Embryonic facial prominence (tissue), 1 donor: Measurements from ENCODE around the gene CLCN5.

Experiments
- DNase-seq: peaks from one replicate; pipeline ENCODE4 v3.0.0-alpha.2; 2016; ENCODE audit errors: extremely low spot score

Gene CLCN5

GRCh38 chrX:49932791-49933190, 10.4 kb downstream of the CLCN5 start:
- no peak for DNase-seq

GRCh38 chrX:49934148-49934547, 11.8 kb downstream of the CLCN5 start:
- no peak for DNase-seq

GRCh38 chrX:49934729-49935128, 12.3 kb downstream of the CLCN5 start:
- DNase-seq: no peak

- no peak for DNase-seq
These were observed 25.4 kb downstream of the CLCN5 start for GRCh38 chrX:49947781-49948180.

- no peak for DNase-seq
These were observed 27.6 kb downstream of the CLCN5 start for GRCh38 chrX:49949961-49950360.

GRCh38 chrX:49951524-49952193, 29.3 kb downstream of the CLCN5 start:
- no peak for DNase-seq

GRCh38 chrX:49956313-49956712, 33.9 kb downstream of the CLCN5 start:
- no peak for DNase-seq

- no peak for DNase-seq
These were observed 36.5 kb downstream of the CLCN5 start for GRCh38 chrX:49958727-49959485.

- no peak for DNase-seq
These were observed 37.2 kb downstream of the CLCN5 start for GRCh38 chrX:49959602-49960001.

- no peak for DNase-seq
These were observed 37.7 kb downstream of the CLCN5 start for GRCh38 chrX:49960061-49960460.

GRCh38 chrX:49970674-49971073, 48.3 kb downstream of the CLCN5 start:
- DNase-seq: no peak

- no peak for DNase-seq
These were observed 50.0 kb downstream of the CLCN5 start for GRCh38 chrX:49972328-49972860.

GRCh38 chrX:49976682-49977197, 54.3 kb downstream of the CLCN5 start:
- no peak for DNase-seq

- no peak for DNase-seq
These were observed 55.1 kb downstream of the CLCN5 start for GRCh38 chrX:49977319-49978090.

- DNase-seq: no peak
These were observed 55.8 kb downstream of the CLCN5 start for GRCh38 chrX:49978176-49978575.

- no peak for DNase-seq
These were observed 63.7 kb downstream of the CLCN5 start for GRCh38 chrX:49986058-49986457.

- no peak for DNase-seq
These were observed 65.3 kb downstream of the CLCN5 start for GRCh38 chrX:49987651-49988050.

- DNase-seq: no peak
These were observed 65.7 kb downstream of the CLCN5 start for GRCh38 chrX:49988143-49988542.

GRCh38 chrX:49991758-49992157, 69.4 kb downstream of the CLCN5 start:
- DNase-seq: peak; percentile 9

GRCh38 chrX:49992853-49993252, 70.5 kb downstream of the CLCN5 start:
- DNase-seq: no peak

- no peak for DNase-seq
These were observed 71.3 kb downstream of the CLCN5 start for GRCh38 chrX:49993661-49994060.

GRCh38 chrX:49995107-49995731, 72.8 kb downstream of the CLCN5 start:
- no peak for DNase-seq
